Fibroblast of lung (primary cell): ENCODE data around the gene SESN2. TPM values are rescaled to one million over a fixed set of nuclear protein-coding genes. Genes with fewer than 3 reads are reported as not detected.

Experiments
- DNase-seq, 2 donors: peaks; one replicate each; pipeline versions ENCODE4 v3.0.0 to v3.0.0-alpha.2; 2010; ENCODE audit warnings: low read depth in 2 of 2
- H2AFZ ChIP-seq: 2 replicates; pipeline ENCODE4 v1.5.1; 2012; ENCODE audit warnings: low read length, control low read depth, inconsistent platforms
- H3K27ac ChIP-seq: 2 replicates; pipeline ENCODE4 v1.5.1; 2011; ENCODE audit warnings: low read length, control low read depth; ENCODE audit not compliant: insufficient read depth
- H3K27me3 ChIP-seq: 2 replicates; pipeline ENCODE4 v1.5.1; 2011; ENCODE audit warnings: mild to moderate bottlenecking, low read length; ENCODE audit not compliant: control insufficient read depth, insufficient read depth
- H3K36me3 ChIP-seq: 2 replicates; pipeline ENCODE4 v1.5.1; 2011; ENCODE audit warnings: low read length; ENCODE audit not compliant: control insufficient read depth, insufficient read depth
- H3K4me1 ChIP-seq: 2 replicates; pipeline ENCODE4 v1.5.1; 2011; ENCODE audit warnings: low read length; ENCODE audit not compliant: control insufficient read depth, insufficient read depth; ENCODE audit errors: extremely low read depth
- H3K4me2 ChIP-seq: 2 replicates; pipeline ENCODE4 v1.5.1; 2011; ENCODE audit warnings: low read length, control low read depth; ENCODE audit not compliant: insufficient read depth; ENCODE audit errors: extremely low read depth
- H3K4me3 ChIP-seq, 4 experiments: fragments of 200-600 bp in 1 of 4; sonication (generic) in 1 of 4; replicated peaks in 1 of 4; 2 replicates each; pipeline ENCODE4 v1.5.1; 2011 to 2016; ENCODE audit warnings: low read length in 4 of 4, low read depth in 3 of 4, mild to moderate bottlenecking in 3 of 4, control low read depth in 2 of 4, inconsistent platforms in 1 of 4, mixed read lengths in 1 of 4; ENCODE audit not compliant: insufficient read depth in 1 of 4; ENCODE audit errors: control extremely low read depth in 1 of 4
- H3K79me2 ChIP-seq: 2 replicates; pipeline ENCODE4 v1.5.1; 2012; ENCODE audit warnings: mild to moderate bottlenecking, low read length, inconsistent platforms; ENCODE audit not compliant: control insufficient read depth, insufficient read depth
- H3K9ac ChIP-seq: 2 replicates; pipeline ENCODE4 v1.5.1; 2011; ENCODE audit warnings: mild to moderate bottlenecking, low read length, control low read depth; ENCODE audit not compliant: insufficient read depth
- H3K9me3 ChIP-seq: 2 replicates; pipeline ENCODE4 v1.5.1; 2012; ENCODE audit warnings: low read depth, low read length; ENCODE audit not compliant: control insufficient read depth, insufficient read depth
- H4K20me1 ChIP-seq: 2 replicates; pipeline ENCODE4 v1.5.1; 2011; ENCODE audit warnings: low read length; ENCODE audit not compliant: control insufficient read depth, insufficient read depth; ENCODE audit errors: extremely low read depth
- CTCF ChIP-seq, 2 donors: IDR thresholded peaks in 1 of 2; conservative IDR thresholded peaks in 1 of 2; 1 replicate in 1 of 2; 2 replicates in 1 of 2; pipeline ENCODE4 v1.5.1; 2011 to 2012; ENCODE audit warnings: low read length in 2 of 2, control low read depth in 1 of 2, inconsistent platforms in 1 of 2, low read depth in 1 of 2, mild to moderate bottlenecking in 1 of 2
- EZH2 ChIP-seq: IDR thresholded peaks from 2 replicates; pipeline ENCODE4 v1.5.1; 2012; ENCODE audit warnings: low read length, control low read depth, mild to moderate bottlenecking; ENCODE audit errors: missing control alignments
- polyA plus RNA-seq, 2 donors: library from polyadenylated mRNA; depleted of rRNA in 1 of 2; stranded (reverse) in 1 of 2; unstranded in 1 of 2; fragments of >200 nt; gene quantifications; 2 replicates each; pipeline ENCODE4 v1.2.1, GENCODE V29; 2011 to 2012; ENCODE audit warnings: missing spikeins in 1 of 2
- total RNA-seq: library from RNA; depleted of rRNA; stranded (reverse); fragments of >200 nt; gene quantifications from 2 replicates; pipeline ENCODE4 v1.2.1, GENCODE V29; 2014

The SESN2 gene
- total and polyA plus RNA-seq, 2 donors (not counting 1 experiment from before 2014, with no cell fraction given): 8.4 to 55.2 TPM

GRCh38 chr1:28249866-28250295, 9.4 kb upstream of the SESN2 start:
- H3K36me3 ChIP-seq: no peaks in the 10 kb centered on the region
- H3K9me3 ChIP-seq: no peaks in the 10 kb centered on the region
- H3K4me3 ChIP-seq: no peak overlapping the region
- TF ChIP-seq EZH2: no peak
- TF ChIP-seq CTCF (conservative IDR thresholded peaks at IDR 0.05 in 1 of 2, IDR thresholded peaks at IDR 0.05 in 1 of 2; ENCODE audit: low read depth in 1 of 2, low read length in 2 of 2): no peak
- H2AFZ ChIP-seq: no peak overlapping the region
- H3K4me1 ChIP-seq: peaks cover 12% of the 10 kb centered on the region
- DNase-seq: peak in 1 of 2 donors; percentile 33
- no peak overlapping the region for H3K9ac ChIP-seq
- no peaks in the 10 kb centered on the region for H3K27me3 ChIP-seq
- H3K4me2 ChIP-seq: peak overlapping the region; percentile 30
- no peaks in the 10 kb centered on the region for H3K79me2 ChIP-seq
- no peak overlapping the region for H3K27ac ChIP-seq
- H4K20me1 ChIP-seq: no peaks in the 10 kb centered on the region

- no peaks in the 10 kb centered on the region for H3K27me3 ChIP-seq
- H4K20me1 ChIP-seq: peaks cover 6% of the 10 kb centered on the region
- no peak for DNase-seq
- H3K4me2 ChIP-seq: no peak overlapping the region
- no peak overlapping the region for H3K9ac ChIP-seq
- H3K27ac ChIP-seq: no peak overlapping the region
- H2AFZ ChIP-seq: no peak overlapping the region
- H3K4me3 ChIP-seq: no peak overlapping the region
- no peaks in the 10 kb centered on the region for H3K36me3 ChIP-seq
- H3K9me3 ChIP-seq: no peaks in the 10 kb centered on the region
- TF ChIP-seq EZH2 (no peak), CTCF (conservative IDR thresholded peaks at IDR 0.05 in 1 of 2, IDR thresholded peaks at IDR 0.05 in 1 of 2; ENCODE audit: low read depth in 1 of 2, low read length in 2 of 2) (no peak)
- peaks cover 9% of the 10 kb centered on the region for H3K4me1 ChIP-seq
- peaks cover 16% of the 10 kb centered on the region for H3K79me2 ChIP-seq
These were observed 3.0 kb upstream of the SESN2 start for GRCh38 chr1:28256197-28256827.

- H2AFZ ChIP-seq: no peak overlapping the region
- H3K79me2 ChIP-seq: peaks cover 27% of the 10 kb centered on the region
- H3K4me1 ChIP-seq: peaks cover 9% of the 10 kb centered on the region
- H3K9me3 ChIP-seq: no peaks in the 10 kb centered on the region
- H4K20me1 ChIP-seq: peaks cover 8% of the 10 kb centered on the region
- no peak overlapping the region for H3K4me2 ChIP-seq
- TF ChIP-seq EZH2 (no peak), CTCF (conservative IDR thresholded peaks at IDR 0.05 in 1 of 2, IDR thresholded peaks at IDR 0.05 in 1 of 2; ENCODE audit: low read depth in 1 of 2, low read length in 2 of 2) (no peak)
- H3K27ac ChIP-seq: no peak overlapping the region
- H3K27me3 ChIP-seq: no peaks in the 10 kb centered on the region
- no peak overlapping the region for H3K4me3 ChIP-seq
- DNase-seq: no peak
- H3K36me3 ChIP-seq: no peaks in the 10 kb centered on the region
- H3K9ac ChIP-seq: no peak overlapping the region
These were observed 1.6 kb upstream of the SESN2 start for GRCh38 chr1:28257736-28258135.
